Liver (tissue), 9 donors: ENCODE results near the gene AGGF1. TPM values are rescaled to one million over a fixed set of nuclear protein-coding genes. Genes with fewer than 3 reads are reported as not detected.

ENCODE experiments used
- DNase-seq: peaks from one replicate; pipeline ENCODE4 v3.0.0-alpha.2; 2017; ENCODE audit warnings: low spot score
- H3K27ac ChIP-seq, 2 donors: one replicate each; pipeline ENCODE4 v1.7.0; 2013; ENCODE audit warnings: inconsistent platforms in 2 of 2, low read length in 2 of 2, control low read depth in 1 of 2, low read depth in 1 of 2, mild to moderate bottlenecking in 1 of 2
- H3K27me3 ChIP-seq, 4 donors: one replicate each; pipeline versions ENCODE4 v1.6.1 to v1.7.0; 2013; ENCODE audit warnings: low read length in 3 of 4, inconsistent platforms in 1 of 4, mild to moderate bottlenecking in 1 of 4, moderate library complexity in 1 of 4; ENCODE audit not compliant: control insufficient read depth in 4 of 4, insufficient read depth in 4 of 4
- H3K36me3 ChIP-seq, 4 donors: one replicate each; pipeline versions ENCODE4 v1.6.1 to v1.7.0; 2013; ENCODE audit warnings: low read length in 3 of 4, mild to moderate bottlenecking in 3 of 4, low read depth in 1 of 4, moderate library complexity in 1 of 4; ENCODE audit not compliant: control insufficient read depth in 4 of 4, insufficient read depth in 3 of 4
- H3K4me1 ChIP-seq, 4 donors: one replicate each; pipeline versions ENCODE4 v1.6.1 to v1.7.0; 2013; ENCODE audit warnings: low read length in 3 of 4, mild to moderate bottlenecking in 3 of 4, moderate library complexity in 1 of 4; ENCODE audit not compliant: control insufficient read depth in 4 of 4, insufficient read depth in 4 of 4
- H3K4me3 ChIP-seq, 3 donors: one replicate each; pipeline versions ENCODE4 v1.6.1 to v1.7.0; 2013; ENCODE audit warnings: low read length in 3 of 3, control low read depth in 1 of 3, low read depth in 1 of 3, mild to moderate bottlenecking in 1 of 3
- H3K9ac ChIP-seq, 2 donors: one replicate each; pipeline ENCODE4 v1.7.0; 2013; ENCODE audit warnings: low read length in 2 of 2, mild to moderate bottlenecking in 2 of 2, moderate library complexity in 2 of 2, control low read depth in 1 of 2, low read depth in 1 of 2
- H3K9me3 ChIP-seq, 4 donors: one replicate each; pipeline versions ENCODE4 v1.6.1 to v1.7.0; 2013; ENCODE audit warnings: low read length in 3 of 4; ENCODE audit not compliant: control insufficient read depth in 4 of 4
- FOXA1 ChIP-seq: IDR thresholded peaks from 2 replicates; pipeline ENCODE4 v1.6.1; 2016; ENCODE audit warnings: antibody characterized with exemption
- FOXA2 ChIP-seq: IDR thresholded peaks from 2 replicates; pipeline ENCODE4 v1.6.1; 2016; ENCODE audit warnings: antibody characterized with exemption
- GABPA ChIP-seq, 2 donors: IDR thresholded peaks in 1 of 2; conservative IDR thresholded peaks in 1 of 2; 2 replicates each; pipeline ENCODE4 v1.6.1; 2016; ENCODE audit warnings: antibody characterized with exemption in 2 of 2, mild to moderate bottlenecking in 1 of 2, moderate library complexity in 1 of 2
- HNF4A ChIP-seq, 2 donors: conservative IDR thresholded peaks; 2 replicates each; pipeline ENCODE4 v1.6.1; 2016; ENCODE audit warnings: antibody characterized with exemption in 2 of 2, mild to moderate bottlenecking in 2 of 2
- HNF4G ChIP-seq: IDR thresholded peaks from 2 replicates; pipeline ENCODE4 v1.6.1; 2016; ENCODE audit warnings: antibody characterized with exemption
- JUND ChIP-seq, 2 donors: IDR thresholded peaks; 2 replicates each; pipeline ENCODE4 v1.6.1; 2016; ENCODE audit warnings: antibody characterized with exemption in 2 of 2
- MAX ChIP-seq: IDR thresholded peaks from 2 replicates; pipeline ENCODE4 v1.6.1; 2016; ENCODE audit warnings: antibody characterized with exemption
- NR2F2 ChIP-seq: IDR thresholded peaks from 2 replicates; pipeline ENCODE4 v1.6.1; 2016; ENCODE audit warnings: antibody characterized with exemption
- RAD21 ChIP-seq, 2 donors: IDR thresholded peaks; 2 replicates each; pipeline ENCODE4 v1.6.1; 2016; ENCODE audit warnings: antibody characterized with exemption in 2 of 2, mild to moderate bottlenecking in 2 of 2
- REST ChIP-seq: IDR thresholded peaks from 2 replicates; pipeline ENCODE4 v1.6.1; 2016; ENCODE audit warnings: antibody characterized with exemption, mild to moderate bottlenecking
- RXRA ChIP-seq, 2 donors: IDR thresholded peaks; 2 replicates each; pipeline ENCODE4 v1.6.1; 2017 to 2018; ENCODE audit warnings: antibody characterized with exemption in 2 of 2, mild to moderate bottlenecking in 1 of 2
- SP1 ChIP-seq: IDR thresholded peaks from 2 replicates; pipeline ENCODE4 v1.6.1; 2018; ENCODE audit warnings: antibody characterized with exemption, mild to moderate bottlenecking
- TAF1 ChIP-seq: conservative IDR thresholded peaks from 2 replicates; pipeline ENCODE4 v1.6.1; 2016; ENCODE audit warnings: antibody characterized with exemption, mild to moderate bottlenecking
- YY1 ChIP-seq: IDR thresholded peaks from 2 replicates; pipeline ENCODE4 v1.6.1; 2016; ENCODE audit warnings: antibody characterized with exemption, mild to moderate bottlenecking
- ZBTB33 ChIP-seq: IDR thresholded peaks from 2 replicates; pipeline ENCODE4 v1.6.1; 2016; ENCODE audit warnings: antibody characterized with exemption
- WGBS: extraction: QIAGEN DNeasy Blood & Tissue Kit; methylation state at CpG from one replicate; pipeline ENCODE4 v1.1.7; 2013; 5-methylcytosine and 5-hydroxymethylcytosine counted together
- polyA plus RNA-seq, 2 donors: library from polyadenylated mRNA; stranded (reverse) in 1 of 2; unstranded in 1 of 2; fragments of 200-250 nt in 1 of 2; fragments of >200 nt in 1 of 2; fragmentation: Nextera tagmentation in 1 of 2; extraction: Ambion mirVana in 1 of 2; gene quantifications; one replicate each; pipeline versions ENCODE4 v1.2.1 to v1.2.3, GENCODE V29; 2013 to 2015
- total RNA-seq, 2 donors: library from RNA; depleted of rRNA; stranded (reverse); fragments of >200 nt; gene quantifications; one replicate each; pipeline ENCODE4 v1.2.3, GENCODE V29; 2014
- TF ChIP-seq, protein P1 (sequence below): IDR thresholded peaks from 2 replicates; pipeline ENCODE4 v1.6.1; 2016; ENCODE audit warnings: antibody characterized with exemption
- TF ChIP-seq, protein P2 (sequence below): fragments of 150-350 bp; IDR thresholded peaks from 2 replicates; pipeline ENCODE4 v1.5.1; 2017; ENCODE audit warnings: improper control_type of control experiment, low read depth, low read length; ENCODE audit not compliant: missing input control
- donor health status: healthy.
- donor health status: healthy.
- donor health status: healthy.
- donor health status: healthy.
- donor health status: healthy.

Gene AGGF1
- total and polyA plus RNA-seq, 4 donors, result 7.2 to 16.7 (median 15.1) TPM

DNA sequence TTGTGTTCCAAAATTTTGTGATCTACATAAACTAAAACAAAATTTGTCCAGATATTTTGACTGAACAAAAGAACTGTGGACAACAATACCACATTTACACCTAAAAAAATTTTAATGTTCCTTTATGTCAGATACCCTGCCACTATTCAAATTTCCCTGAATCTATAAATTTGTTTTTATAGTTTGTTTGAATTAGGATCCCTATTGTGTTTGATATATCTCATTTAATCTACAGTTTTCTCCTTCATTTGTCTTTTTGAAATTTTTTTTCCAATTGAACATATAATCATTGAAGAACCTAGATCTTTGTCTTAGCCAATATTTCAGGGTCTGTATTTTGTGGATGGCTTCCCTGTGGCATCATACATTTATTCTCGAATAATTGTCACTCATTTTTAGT lies 5.7 kb downstream of the AGGF1 start:
- TF ChIP-seq REST (no peak), TAF1 (no peak), SP1 (no peak)
- TF ChIP-seq, protein P1, sequence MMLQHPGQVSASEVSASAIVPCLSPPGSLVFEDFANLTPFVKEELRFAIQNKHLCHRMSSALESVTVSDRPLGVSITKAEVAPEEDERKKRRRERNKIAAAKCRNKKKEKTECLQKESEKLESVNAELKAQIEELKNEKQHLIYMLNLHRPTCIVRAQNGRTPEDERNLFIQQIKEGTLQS, result no peak
- Histone ChIP-seq H3K36me3 (peaks cover 0 to 36% (median 32%) of the 10 kb centered on the region in 4 donors), H3K27me3 (no peaks in the 10 kb centered on the region), H3K4me1 (peaks cover 7 to 19% (median 10%) of the 10 kb centered on the region in 4 donors), H3K4me3 (no peak overlapping the region), H3K9me3 (no peaks in the 10 kb centered on the region), H3K9ac (no peak overlapping the region), H3K27ac (no peak overlapping the region)
- DNase-seq, result no peak
- 92% methylated on average over 1 of the region's 1 CpG for WGBS

DNA sequence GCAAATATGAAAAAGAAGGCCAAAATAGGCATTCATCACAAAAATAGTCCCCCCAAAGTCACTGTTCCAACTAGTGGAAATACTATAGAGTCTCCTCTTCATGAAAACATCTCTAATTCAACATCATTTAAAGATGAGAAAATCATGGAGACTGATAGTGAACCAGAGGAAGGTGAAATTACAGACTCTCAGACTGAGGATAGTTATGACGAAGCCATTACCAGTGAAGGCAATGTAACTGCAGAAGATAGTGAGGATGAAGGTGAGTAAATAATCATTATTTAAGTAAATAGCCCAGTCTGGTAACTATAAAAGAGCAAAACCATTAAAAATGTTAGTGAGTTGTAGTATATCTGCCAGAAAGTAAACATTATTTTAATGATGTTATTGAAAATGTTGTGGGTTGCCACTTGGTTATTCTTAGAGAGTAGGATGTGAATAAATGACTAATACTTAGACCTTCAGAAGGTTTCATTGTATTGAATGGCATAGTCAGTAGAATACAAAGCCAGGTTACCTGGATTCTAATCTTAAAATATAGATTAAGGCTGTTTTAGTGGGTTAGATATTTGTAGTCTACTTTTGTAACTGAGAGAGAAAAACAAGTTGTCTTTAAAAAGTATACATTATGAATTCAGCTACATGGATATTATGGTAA lies 16.3 kb downstream of the AGGF1 start:
- peaks cover 6 to 31% (median 25%) of the 10 kb centered on the region in 4 donors for H3K36me3 ChIP-seq
- DNase-seq, result no peak
- WGBS, result 98% methylated on average over 1 of the region's 1 CpG
- no peaks in the 10 kb centered on the region for H3K9me3 ChIP-seq
- H3K4me1 ChIP-seq, result no peaks in the 10 kb centered on the region
- no peak overlapping the region for H3K9ac ChIP-seq
- TF ChIP-seq, protein P2, sequence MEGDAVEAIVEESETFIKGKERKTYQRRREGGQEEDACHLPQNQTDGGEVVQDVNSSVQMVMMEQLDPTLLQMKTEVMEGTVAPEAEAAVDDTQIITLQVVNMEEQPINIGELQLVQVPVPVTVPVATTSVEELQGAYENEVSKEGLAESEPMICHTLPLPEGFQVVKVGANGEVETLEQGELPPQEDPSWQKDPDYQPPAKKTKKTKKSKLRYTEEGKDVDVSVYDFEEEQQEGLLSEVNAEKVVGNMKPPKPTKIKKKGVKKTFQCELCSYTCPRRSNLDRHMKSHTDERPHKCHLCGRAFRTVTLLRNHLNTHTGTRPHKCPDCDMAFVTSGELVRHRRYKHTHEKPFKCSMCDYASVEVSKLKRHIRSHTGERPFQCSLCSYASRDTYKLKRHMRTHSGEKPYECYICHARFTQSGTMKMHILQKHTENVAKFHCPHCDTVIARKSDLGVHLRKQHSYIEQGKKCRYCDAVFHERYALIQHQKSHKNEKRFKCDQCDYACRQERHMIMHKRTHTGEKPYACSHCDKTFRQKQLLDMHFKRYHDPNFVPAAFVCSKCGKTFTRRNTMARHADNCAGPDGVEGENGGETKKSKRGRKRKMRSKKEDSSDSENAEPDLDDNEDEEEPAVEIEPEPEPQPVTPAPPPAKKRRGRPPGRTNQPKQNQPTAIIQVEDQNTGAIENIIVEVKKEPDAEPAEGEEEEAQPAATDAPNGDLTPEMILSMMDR, result no peak
- TF ChIP-seq HNF4G (no peak), REST (no peak), JUND (IDR thresholded peaks at IDR 0.05) (no peak), SP1 (no peak), ZBTB33 (no peak), RXRA (IDR thresholded peaks at IDR 0.05) (no peak), RAD21 (IDR thresholded peaks at IDR 0.05) (no peak), HNF4A (conservative IDR thresholded peaks at IDR 0.05) (no peak), FOXA1 (no peak), MAX (no peak), NR2F2 (no peak), GABPA (IDR thresholded peaks at IDR 0.05 in 1 of 2, conservative IDR thresholded peaks at IDR 0.05 in 1 of 2) (no peak), FOXA2 (no peak), YY1 (no peak), TAF1 (no peak)
- TF ChIP-seq, protein P1, result no peak
- H3K4me3 ChIP-seq, result no peak overlapping the region
- H3K27me3 ChIP-seq, result no peaks in the 10 kb centered on the region
- no peak overlapping the region for H3K27ac ChIP-seq
